HT-29 (cell line): ENCODE results near the gene RAB7B. TPM values are rescaled to one million over a fixed set of nuclear protein-coding genes. Genes with fewer than 3 reads are reported as not detected.

Source experiments
- DNase-seq: peaks from one replicate; pipeline ENCODE4 v3.0.0-alpha.2; 2015; ENCODE audit warnings: low spot score
- total RNA-seq: library from RNA; depleted of rRNA; stranded (reverse); fragments of >200 nt; shearing (Covaris generic); gene quantifications from 2 replicates; pipeline ENCODE4 v1.2.3, GENCODE V29; 2014; rRNA removed

The RAB7B gene
- total RNA-seq, 1 experiment from 2014 or later = 9.0 TPM

DNA sequence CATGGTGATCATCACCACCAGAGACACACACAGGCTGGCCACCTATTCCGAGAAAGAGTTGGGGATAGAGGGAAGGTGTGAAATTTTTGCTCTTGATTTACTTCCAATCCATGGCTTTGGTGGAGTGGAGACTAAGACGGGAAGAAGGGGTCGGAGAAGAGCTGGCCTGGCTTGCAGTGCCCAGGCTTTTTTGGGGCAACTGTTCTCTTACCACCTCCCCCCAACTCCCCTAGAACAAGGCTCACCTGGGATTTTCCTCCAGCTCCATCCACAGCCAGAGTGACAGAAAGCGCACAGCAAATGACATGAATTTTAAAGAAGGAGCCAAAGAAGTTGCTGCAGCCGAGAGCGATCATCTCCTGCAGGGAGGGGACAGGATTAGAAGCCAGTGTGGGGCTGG is 75.9 kb downstream of the RAB7B start:
- no peak for DNase-seq

Other genes starting within 250 kb of the RAB7B start
- gene RAB29, start 227.9 kb downstream of the RAB7B start, total RNA-seq = 3.6 and 4.7 TPM in 2 replicates
- 5.0 and 5.4 TPM in 2 replicates for gene SLC41A1, start 190.2 kb downstream of the RAB7B start, total RNA-seq
- not detected in 2 replicates for gene PM20D1, start 153.3 kb downstream of the RAB7B start, total RNA-seq
- 0.37 and 0.43 TPM in 2 replicates for gene SLC26A9, start 59.9 kb downstream of the RAB7B start, total RNA-seq
- gene CTSE, start 20.5 kb upstream of the RAB7B start, total RNA-seq = 6.6 and 9.1 TPM in 2 replicates
- not detected in 2 replicates for gene RHEX, start 49.8 kb upstream of the RAB7B start, total RNA-seq
- gene AVPR1B, start 114.0 kb upstream of the RAB7B start, total RNA-seq = not detected in 2 replicates
- 3.8 and 10.9 TPM in 2 replicates for gene FAM72A, start 199.4 kb upstream of the RAB7B start, total RNA-seq
- 37.9 and 40.3 TPM in 2 replicates for gene SRGAP2, start 200.1 kb upstream of the RAB7B start, total RNA-seq